ACC112 (cell line): ENCODE measurements around the gene MAD1L1.

Experiments
- H2AFZ ChIP-seq: fragments of 200-600 bp; sonication (generic); one replicate; pipeline ENCODE4 v1.6.0; 2017; ENCODE audit warnings: antibody characterized with exemption, low read length; ENCODE audit not compliant: unreplicated experiment
- H3K27ac ChIP-seq: fragments of 200-600 bp; sonication (generic); 2 replicates; pipeline ENCODE4 v1.5.1; 2014; ENCODE audit warnings: low read depth, mild to moderate bottlenecking, antibody characterized with exemption, low read length, moderate library complexity
- H3K27me3 ChIP-seq: fragments of 200-600 bp; sonication (generic); 2 replicates; pipeline ENCODE4 v1.6.1; 2014; ENCODE audit warnings: mild to moderate bottlenecking, antibody characterized with exemption, low read length, moderate library complexity, mixed read lengths; ENCODE audit not compliant: insufficient read depth
- H3K36me3 ChIP-seq: fragments of 200-600 bp; sonication (generic); 2 replicates; pipeline ENCODE4 v1.6.1; 2016; ENCODE audit warnings: mild to moderate bottlenecking, antibody characterized with exemption, low read length, moderate library complexity, mixed read lengths; ENCODE audit not compliant: insufficient read depth
- H3K4me1 ChIP-seq: fragments of 200-600 bp; sonication (generic); one replicate; pipeline ENCODE4 v1.6.1; 2016; ENCODE audit warnings: low read length, mixed read lengths; ENCODE audit not compliant: insufficient read depth, unreplicated experiment, control insufficient read depth
- H3K4me3 ChIP-seq: fragments of 200-600 bp; sonication (generic); 2 replicates; pipeline ENCODE4 v1.5.1; 2014; ENCODE audit warnings: mild to moderate bottlenecking, low read depth, low read length
- H3K79me2 ChIP-seq: fragments of 200-600 bp; sonication (generic); one replicate; pipeline ENCODE4 v1.6.0; 2016; ENCODE audit warnings: low read length; ENCODE audit not compliant: control insufficient read depth, unreplicated experiment, insufficient read depth

Gene MAD1L1

GRCh38 chr7:1928645-1929348 lies 303.9 kb downstream of the MAD1L1 start:
- Histone ChIP-seq H2AFZ (no peak overlapping the region), H3K27ac (no peak overlapping the region), H3K79me2 (no peaks in the 10 kb centered on the region), H3K27me3 (no peaks in the 10 kb centered on the region), H3K4me3 (no peak overlapping the region), H3K4me1 (peaks cover 10% of the 10 kb centered on the region), H3K36me3 (no peaks in the 10 kb centered on the region)

GRCh38 chr7:1927937-1928644 lies 304.7 kb downstream of the MAD1L1 start:
- no peaks in the 10 kb centered on the region for H3K36me3 ChIP-seq
- no peak overlapping the region for H3K4me3 ChIP-seq
- no peak overlapping the region for H3K27ac ChIP-seq
- H3K27me3 ChIP-seq: no peaks in the 10 kb centered on the region
- no peak overlapping the region for H2AFZ ChIP-seq
- H3K79me2 ChIP-seq: no peaks in the 10 kb centered on the region
- peaks cover 11% of the 10 kb centered on the region for H3K4me1 ChIP-seq

GRCh38 chr7:1926908-1927306 lies 305.8 kb downstream of the MAD1L1 start:
- no peaks in the 10 kb centered on the region for H3K27me3 ChIP-seq
- H2AFZ ChIP-seq: no peak overlapping the region
- H3K27ac ChIP-seq: no peak overlapping the region
- H3K79me2 ChIP-seq: no peaks in the 10 kb centered on the region
- no peak overlapping the region for H3K4me3 ChIP-seq
- no peaks in the 10 kb centered on the region for H3K36me3 ChIP-seq
- H3K4me1 ChIP-seq: peaks cover 11% of the 10 kb centered on the region

GRCh38 chr7:1925973-1926907 lies 306.5 kb downstream of the MAD1L1 start:
- Histone ChIP-seq H3K79me2 (no peaks in the 10 kb centered on the region), H3K27ac (no peak overlapping the region), H3K36me3 (no peaks in the 10 kb centered on the region), H3K4me1 (peaks cover 11% of the 10 kb centered on the region), H2AFZ (no peak overlapping the region), H3K27me3 (no peaks in the 10 kb centered on the region), H3K4me3 (no peak overlapping the region)

- no peak overlapping the region for H3K4me3 ChIP-seq
- H3K27ac ChIP-seq: no peak overlapping the region
- H3K4me1 ChIP-seq: peaks cover 11% of the 10 kb centered on the region
- H3K79me2 ChIP-seq: no peaks in the 10 kb centered on the region
- H3K36me3 ChIP-seq: no peaks in the 10 kb centered on the region
- H2AFZ ChIP-seq: no peak overlapping the region
- H3K27me3 ChIP-seq: no peaks in the 10 kb centered on the region
Measured at GRCh38 chr7:1925349-1925748, 307.4 kb downstream of the MAD1L1 start.

- Histone ChIP-seq H3K4me1 (peaks cover 11% of the 10 kb centered on the region), H3K4me3 (no peak overlapping the region), H3K27me3 (no peaks in the 10 kb centered on the region), H3K36me3 (no peaks in the 10 kb centered on the region), H2AFZ (no peak overlapping the region), H3K79me2 (no peaks in the 10 kb centered on the region), H3K27ac (no peak overlapping the region)
Measured at GRCh38 chr7:1924258-1924817, 308.4 kb downstream of the MAD1L1 start.

GRCh38 chr7:1923409-1924257 lies 309.1 kb downstream of the MAD1L1 start:
- no peaks in the 10 kb centered on the region for H3K27me3 ChIP-seq
- no peaks in the 10 kb centered on the region for H3K79me2 ChIP-seq
- no peak overlapping the region for H3K4me3 ChIP-seq
- no peaks in the 10 kb centered on the region for H3K36me3 ChIP-seq
- H3K27ac ChIP-seq: no peak overlapping the region
- no peak overlapping the region for H2AFZ ChIP-seq
- H3K4me1 ChIP-seq: peaks cover 11% of the 10 kb centered on the region

- Histone ChIP-seq H3K27ac (no peak overlapping the region), H3K27me3 (no peaks in the 10 kb centered on the region), H3K36me3 (no peaks in the 10 kb centered on the region), H3K4me3 (no peak overlapping the region), H3K4me1 (peaks cover 11% of the 10 kb centered on the region), H3K79me2 (no peaks in the 10 kb centered on the region), H2AFZ (no peak overlapping the region)
Measured at GRCh38 chr7:1922870-1923236, 309.9 kb downstream of the MAD1L1 start.

- Histone ChIP-seq H3K27me3 (no peaks in the 10 kb centered on the region), H3K4me3 (no peak overlapping the region), H3K36me3 (no peaks in the 10 kb centered on the region), H3K27ac (no peak overlapping the region), H2AFZ (no peak overlapping the region), H3K4me1 (peaks cover 16% of the 10 kb centered on the region), H3K79me2 (no peaks in the 10 kb centered on the region)
Measured at GRCh38 chr7:1922071-1922869, 310.5 kb downstream of the MAD1L1 start.
